ENCODE data around the gene PRDM4.

Gene PRDM4, protein sequence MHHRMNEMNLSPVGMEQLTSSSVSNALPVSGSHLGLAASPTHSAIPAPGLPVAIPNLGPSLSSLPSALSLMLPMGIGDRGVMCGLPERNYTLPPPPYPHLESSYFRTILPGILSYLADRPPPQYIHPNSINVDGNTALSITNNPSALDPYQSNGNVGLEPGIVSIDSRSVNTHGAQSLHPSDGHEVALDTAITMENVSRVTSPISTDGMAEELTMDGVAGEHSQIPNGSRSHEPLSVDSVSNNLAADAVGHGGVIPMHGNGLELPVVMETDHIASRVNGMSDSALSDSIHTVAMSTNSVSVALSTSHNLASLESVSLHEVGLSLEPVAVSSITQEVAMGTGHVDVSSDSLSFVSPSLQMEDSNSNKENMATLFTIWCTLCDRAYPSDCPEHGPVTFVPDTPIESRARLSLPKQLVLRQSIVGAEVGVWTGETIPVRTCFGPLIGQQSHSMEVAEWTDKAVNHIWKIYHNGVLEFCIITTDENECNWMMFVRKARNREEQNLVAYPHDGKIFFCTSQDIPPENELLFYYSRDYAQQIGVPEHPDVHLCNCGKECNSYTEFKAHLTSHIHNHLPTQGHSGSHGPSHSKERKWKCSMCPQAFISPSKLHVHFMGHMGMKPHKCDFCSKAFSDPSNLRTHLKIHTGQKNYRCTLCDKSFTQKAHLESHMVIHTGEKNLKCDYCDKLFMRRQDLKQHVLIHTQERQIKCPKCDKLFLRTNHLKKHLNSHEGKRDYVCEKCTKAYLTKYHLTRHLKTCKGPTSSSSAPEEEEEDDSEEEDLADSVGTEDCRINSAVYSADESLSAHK

DNA sequence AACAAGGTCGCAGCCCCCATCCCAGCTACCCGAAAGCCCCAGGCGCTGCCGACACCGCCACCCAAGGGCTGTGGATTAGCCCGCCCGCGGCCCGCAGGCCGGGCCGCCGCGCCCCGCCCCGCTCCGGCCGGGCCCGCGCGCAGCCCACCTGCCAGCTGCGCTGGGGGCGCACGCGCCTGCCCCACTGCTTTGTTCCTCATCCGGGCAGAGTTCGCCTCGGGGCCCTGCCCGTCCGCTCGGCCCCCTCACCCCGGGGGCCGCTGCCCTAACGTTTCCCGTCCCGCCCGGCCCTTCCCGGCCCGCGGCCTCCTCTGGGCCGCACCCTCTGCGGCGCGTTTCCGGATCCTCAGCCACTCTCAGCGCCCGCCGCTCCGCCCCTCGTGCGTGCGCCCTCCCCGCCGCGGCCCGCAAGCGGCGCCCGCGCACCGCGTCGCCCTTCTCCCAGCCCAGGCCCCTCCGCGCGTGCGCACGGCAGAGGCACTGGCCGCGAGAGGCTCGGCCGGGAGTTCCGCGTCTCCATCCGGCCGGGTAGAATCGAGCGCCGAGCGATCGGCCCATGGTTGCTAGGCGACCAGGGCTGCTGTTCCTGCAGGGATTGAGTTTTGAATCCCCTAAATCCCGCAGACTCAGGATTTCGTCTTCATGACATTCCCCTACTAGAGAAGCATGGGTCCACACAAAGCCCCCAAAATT, at the start of gene PRDM4:
PRDM4 (minus strand) TSS at position 329 of the 693 bp plus-strand sequence. CDS start 622 bp downstream, outside the sequence.
- Mint-ChIP-seq H3K36me3 (peaks cover 2% of the 10 kb centered on the region), H3K4me1 (peaks cover 26% of the 10 kb centered on the region), H3K9me3 (no peaks in the 10 kb centered on the region)

DNA sequence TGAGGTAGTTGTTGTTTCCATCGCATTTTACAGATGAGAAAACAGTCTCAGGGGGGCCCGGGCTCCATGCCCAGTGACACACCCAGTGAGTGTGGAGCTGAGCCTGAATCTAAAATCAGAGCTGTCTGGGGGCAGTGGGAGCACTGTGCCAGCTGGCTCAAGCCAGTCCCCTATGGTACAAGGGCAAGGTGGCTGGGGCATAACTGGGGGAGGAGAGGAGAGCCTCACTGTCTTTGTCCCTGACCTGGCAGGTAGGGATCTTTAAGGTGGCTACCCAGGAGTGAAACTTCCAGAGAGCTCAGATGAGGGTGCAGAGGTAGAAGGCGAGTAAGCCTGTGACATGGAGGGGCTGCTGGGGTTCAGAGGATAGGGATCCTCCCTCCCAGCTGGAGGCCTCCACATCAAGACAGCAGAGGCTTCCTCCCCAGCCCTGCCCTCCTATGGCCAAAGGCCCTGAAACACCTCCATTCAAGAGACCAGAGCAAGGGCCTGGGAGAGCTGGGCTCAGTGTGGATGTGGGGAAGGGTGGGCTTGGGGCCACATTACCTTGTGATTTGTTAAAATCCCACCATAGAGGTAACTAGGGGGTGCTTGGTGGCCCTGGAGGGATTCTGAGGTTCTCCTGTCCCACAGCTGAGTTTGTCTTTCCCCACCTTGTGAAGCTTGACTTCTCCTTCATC, 46.7 kb upstream of the PRDM4 start:
- Mint-ChIP-seq H3K36me3 (no peaks in the 10 kb centered on the region), H3K27ac (no peak overlapping the region), H3K27me3 (peaks cover 7% of the 10 kb centered on the region), H3K9me3 (no peaks in the 10 kb centered on the region), H3K4me3 (no peak overlapping the region), H3K4me1 (no peaks in the 10 kb centered on the region)

More for the DNA sequence above, at the start of gene PRDM4:
- Mint-ChIP-seq H3K27ac (peak within 1 kb of the TSS; percentile 91), H3K27me3 (no peaks in the 10 kb centered on the region), H3K4me3 (peak within 1 kb of the TSS; percentile 94)

DNA sequence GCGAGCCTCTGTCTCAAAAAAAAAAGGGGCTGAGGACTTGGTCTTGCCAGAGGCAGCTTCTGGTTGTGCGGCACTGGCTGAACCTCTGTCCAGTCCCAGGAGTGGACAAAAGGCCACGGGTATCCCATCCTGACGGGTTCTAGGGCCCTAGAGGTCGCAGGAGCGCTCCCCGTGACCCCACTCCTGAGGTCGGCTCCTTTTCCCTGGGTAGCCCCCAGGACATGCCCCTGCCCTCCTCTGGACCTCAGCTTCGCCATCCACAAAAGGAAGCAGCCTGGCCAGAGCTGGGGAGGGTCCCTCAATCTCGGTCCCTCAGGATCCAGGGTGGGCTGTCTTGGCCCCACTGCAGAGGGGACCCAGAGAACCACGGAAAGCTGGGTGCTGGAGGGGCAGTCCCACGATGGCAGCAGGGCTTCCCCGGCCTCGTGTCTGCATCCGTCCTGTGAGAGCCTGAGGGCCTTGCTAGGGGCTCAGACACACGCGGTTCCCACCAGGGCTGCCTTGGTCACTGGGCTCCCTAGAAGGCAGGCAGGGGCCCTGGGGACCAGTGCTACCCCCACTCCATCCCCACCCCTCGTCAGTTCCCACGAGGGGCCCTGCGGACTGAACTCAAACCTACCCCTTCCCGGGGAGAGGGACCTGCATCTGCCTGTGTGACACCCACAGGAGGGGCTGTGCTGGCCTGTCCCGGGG, 44.7 kb upstream of the PRDM4 start:
- Mint-ChIP-seq H3K4me1 (no peaks in the 10 kb centered on the region), H3K27me3 (peaks cover 5% of the 10 kb centered on the region), H3K36me3 (no peaks in the 10 kb centered on the region), H3K9me3 (no peaks in the 10 kb centered on the region), H3K27ac (no peak overlapping the region), H3K4me3 (no peak overlapping the region)

DNA sequence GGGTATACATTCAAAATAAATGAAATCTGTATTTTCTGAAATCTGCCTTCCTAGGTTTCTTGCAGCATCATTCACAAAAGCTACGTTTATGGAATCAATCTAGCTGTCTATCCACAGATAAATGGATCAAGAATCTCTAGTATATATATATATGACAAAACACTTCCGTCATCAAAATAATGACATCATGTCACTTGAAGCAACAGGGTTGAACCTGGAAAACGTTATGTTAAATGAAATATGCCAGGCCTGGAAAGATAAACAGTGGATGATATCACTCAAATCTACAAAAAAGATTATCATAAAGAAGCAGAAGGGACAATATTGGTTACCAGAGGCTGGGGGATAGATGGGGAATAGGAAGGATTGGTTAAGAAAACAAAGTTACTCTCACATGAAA, 42.2 kb upstream of the PRDM4 start:
- Mint-ChIP-seq H3K27ac (no peak overlapping the region), H3K27me3 (peaks cover 3% of the 10 kb centered on the region), H3K36me3 (no peaks in the 10 kb centered on the region), H3K4me3 (no peak overlapping the region), H3K4me1 (no peaks in the 10 kb centered on the region), H3K9me3 (no peaks in the 10 kb centered on the region)

DNA sequence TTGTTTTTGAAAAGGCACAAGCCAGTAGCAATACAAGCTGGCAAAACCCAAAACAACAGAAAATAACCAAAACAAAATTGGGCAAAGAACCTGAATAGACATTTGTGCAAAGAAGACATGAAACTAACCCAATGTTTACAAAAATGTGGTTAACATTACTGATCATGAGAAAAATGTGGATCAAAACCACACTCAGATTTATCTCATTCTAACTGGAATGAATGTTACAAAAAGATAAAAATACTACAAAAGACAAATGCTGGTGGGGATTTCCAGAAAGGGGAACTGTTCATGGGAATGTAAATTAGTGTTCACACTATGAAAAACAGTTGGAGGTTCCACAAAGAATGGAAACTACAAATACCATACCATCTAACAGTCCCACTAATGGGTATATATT, 40.2 kb upstream of the PRDM4 start:
- H3K36me3 Mint-ChIP-seq: no peaks in the 10 kb centered on the region
- no peak overlapping the region for H3K4me3 Mint-ChIP-seq
- H3K27me3 Mint-ChIP-seq: peaks cover 4% of the 10 kb centered on the region
- H3K9me3 Mint-ChIP-seq: no peaks in the 10 kb centered on the region
- H3K4me1 Mint-ChIP-seq: no peaks in the 10 kb centered on the region
- no peak overlapping the region for H3K27ac Mint-ChIP-seq

DNA sequence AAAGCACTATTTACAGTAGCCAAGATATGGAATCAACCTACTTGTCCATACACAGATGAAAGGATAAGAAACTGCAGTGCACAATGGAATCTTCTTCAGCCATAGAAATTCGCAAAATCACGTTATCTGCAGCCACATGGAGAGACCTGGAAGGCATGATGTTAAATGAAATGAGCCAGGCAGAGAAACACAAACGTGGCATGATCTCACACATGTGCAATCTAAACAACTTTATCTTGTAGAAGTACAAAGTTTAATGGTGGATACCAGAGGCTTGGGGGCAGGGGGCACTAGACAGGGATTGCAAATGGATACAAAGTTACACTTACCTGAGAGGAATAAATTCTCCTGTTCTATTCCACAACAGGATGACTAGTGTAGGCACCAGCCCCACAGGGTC, 37.6 kb upstream of the PRDM4 start:
- Mint-ChIP-seq H3K9me3 (no peaks in the 10 kb centered on the region), H3K27me3 (peaks cover 8% of the 10 kb centered on the region), H3K27ac (no peak overlapping the region), H3K4me3 (no peak overlapping the region), H3K36me3 (no peaks in the 10 kb centered on the region), H3K4me1 (no peaks in the 10 kb centered on the region)

DNA sequence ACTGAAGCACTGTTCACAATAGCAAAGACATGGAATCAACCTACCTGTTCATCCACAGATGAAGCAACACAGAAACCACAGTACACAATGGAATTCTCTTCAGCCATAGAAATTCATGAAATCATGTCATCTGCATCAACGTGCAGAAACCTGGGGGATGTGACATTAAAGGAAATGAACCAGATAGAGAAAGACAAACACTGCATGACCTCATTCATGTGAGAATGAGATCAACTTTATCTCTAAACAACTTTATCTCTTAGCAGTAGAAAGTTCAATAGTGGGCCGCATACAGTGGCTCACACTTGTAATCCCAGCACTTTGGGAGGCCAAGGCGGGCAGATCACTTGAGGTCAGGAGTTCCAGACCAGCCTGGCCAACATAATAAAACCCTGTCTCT, 33.5 kb upstream of the PRDM4 start:
- Mint-ChIP-seq H3K9me3 (no peaks in the 10 kb centered on the region), H3K4me3 (no peak overlapping the region), H3K36me3 (no peaks in the 10 kb centered on the region), H3K4me1 (no peaks in the 10 kb centered on the region), H3K27me3 (peaks cover 10% of the 10 kb centered on the region), H3K27ac (no peak overlapping the region)

DNA sequence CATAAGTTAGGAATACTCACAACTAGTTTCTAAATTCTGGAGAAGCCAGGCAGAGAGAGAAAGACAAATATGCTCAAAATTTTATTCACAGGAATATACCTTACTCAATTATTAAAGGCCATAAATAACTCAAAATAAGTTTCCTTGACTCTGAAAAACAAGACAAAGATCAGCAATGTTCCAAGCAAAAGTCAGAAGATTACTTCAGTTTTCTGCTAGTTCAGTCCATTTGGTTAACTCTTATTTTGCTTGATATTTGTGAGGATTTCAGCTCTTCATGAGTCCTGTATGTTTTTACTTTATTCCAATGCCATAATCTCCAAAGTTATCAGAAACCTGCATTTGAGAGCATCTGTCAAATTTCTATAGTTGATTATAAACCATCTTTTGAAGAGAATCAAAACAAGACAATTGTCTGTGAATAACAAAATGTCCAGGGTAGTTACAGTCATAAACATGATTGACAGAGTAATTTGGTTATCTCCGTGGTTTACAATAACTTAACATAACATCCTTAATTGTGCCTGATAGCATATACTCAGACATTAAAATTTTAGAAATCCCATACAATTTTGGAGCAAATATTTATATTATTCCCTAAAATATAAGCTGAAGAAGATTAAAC, 30.6 kb upstream of the PRDM4 start:
- Mint-ChIP-seq H3K27me3 (peaks cover 10% of the 10 kb centered on the region), H3K4me3 (no peak overlapping the region), H3K9me3 (no peaks in the 10 kb centered on the region), H3K36me3 (no peaks in the 10 kb centered on the region), H3K4me1 (no peaks in the 10 kb centered on the region), H3K27ac (no peak overlapping the region)

DNA sequence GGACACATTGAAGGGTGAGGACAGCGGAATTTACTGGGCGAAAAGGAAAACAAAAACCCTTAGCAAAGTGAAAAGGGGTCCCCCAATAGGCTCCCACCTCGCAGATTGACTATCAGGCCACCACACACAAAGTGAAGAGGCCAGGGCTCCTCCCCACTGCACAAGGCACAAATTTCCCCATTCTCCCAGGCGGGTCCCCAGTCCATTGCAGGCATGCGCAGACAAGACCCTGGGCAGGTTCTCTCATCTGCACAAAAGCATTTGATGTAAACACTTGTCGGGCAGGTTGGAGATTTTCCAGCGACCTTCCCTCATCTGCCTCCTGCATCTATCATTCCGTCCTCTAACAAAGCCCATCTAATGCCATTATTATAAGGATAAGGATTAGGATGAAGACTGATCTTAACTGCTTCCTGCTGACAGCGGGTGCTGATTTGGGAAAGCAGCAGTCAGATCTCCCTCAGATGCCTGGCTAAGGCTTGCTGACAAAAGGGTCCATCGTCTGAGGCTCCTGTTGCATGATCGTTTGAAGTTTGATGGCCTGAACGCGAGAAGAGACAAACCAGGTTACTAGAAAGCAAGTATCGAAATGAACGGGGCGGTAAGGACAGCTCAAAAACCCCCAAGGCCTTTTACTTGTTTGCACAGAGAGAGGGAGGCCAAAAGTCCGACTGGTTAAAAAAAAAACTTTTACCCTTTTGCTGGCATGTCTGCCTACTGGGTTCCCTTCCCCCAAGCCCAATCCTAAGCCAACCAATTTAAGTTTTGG, 27.9 kb upstream of the PRDM4 start:
- no peaks in the 10 kb centered on the region for H3K9me3 Mint-ChIP-seq
- H3K4me1 Mint-ChIP-seq: no peaks in the 10 kb centered on the region
- H3K36me3 Mint-ChIP-seq: no peaks in the 10 kb centered on the region
- no peak overlapping the region for H3K4me3 Mint-ChIP-seq
- peaks cover 5% of the 10 kb centered on the region for H3K27me3 Mint-ChIP-seq
- H3K27ac Mint-ChIP-seq: no peak overlapping the region

DNA sequence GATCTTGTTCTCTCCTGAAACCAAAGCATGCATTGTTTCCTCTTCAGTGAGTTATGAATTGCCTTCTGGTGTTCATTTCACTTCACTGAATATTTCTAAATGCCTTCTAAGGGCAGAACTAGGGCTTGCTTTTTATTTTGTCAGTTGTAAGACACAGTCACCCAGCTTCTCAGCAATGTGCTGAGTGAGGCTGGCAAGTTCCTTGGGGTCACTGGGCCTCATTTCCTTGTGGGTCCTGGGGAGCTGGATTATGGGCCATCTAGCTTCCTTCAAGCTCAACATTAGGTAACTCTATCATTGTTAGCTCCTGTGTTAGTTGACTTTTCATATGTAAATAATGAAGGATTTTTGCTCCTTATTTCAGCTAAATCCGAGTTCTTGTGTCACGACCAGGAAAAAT, 27.3 kb upstream of the PRDM4 start:
- H3K4me1 Mint-ChIP-seq: no peaks in the 10 kb centered on the region
- peaks cover 2% of the 10 kb centered on the region for H3K27me3 Mint-ChIP-seq
- no peak overlapping the region for H3K4me3 Mint-ChIP-seq
- H3K27ac Mint-ChIP-seq: no peak overlapping the region
- no peaks in the 10 kb centered on the region for H3K9me3 Mint-ChIP-seq
- H3K36me3 Mint-ChIP-seq: no peaks in the 10 kb centered on the region

DNA sequence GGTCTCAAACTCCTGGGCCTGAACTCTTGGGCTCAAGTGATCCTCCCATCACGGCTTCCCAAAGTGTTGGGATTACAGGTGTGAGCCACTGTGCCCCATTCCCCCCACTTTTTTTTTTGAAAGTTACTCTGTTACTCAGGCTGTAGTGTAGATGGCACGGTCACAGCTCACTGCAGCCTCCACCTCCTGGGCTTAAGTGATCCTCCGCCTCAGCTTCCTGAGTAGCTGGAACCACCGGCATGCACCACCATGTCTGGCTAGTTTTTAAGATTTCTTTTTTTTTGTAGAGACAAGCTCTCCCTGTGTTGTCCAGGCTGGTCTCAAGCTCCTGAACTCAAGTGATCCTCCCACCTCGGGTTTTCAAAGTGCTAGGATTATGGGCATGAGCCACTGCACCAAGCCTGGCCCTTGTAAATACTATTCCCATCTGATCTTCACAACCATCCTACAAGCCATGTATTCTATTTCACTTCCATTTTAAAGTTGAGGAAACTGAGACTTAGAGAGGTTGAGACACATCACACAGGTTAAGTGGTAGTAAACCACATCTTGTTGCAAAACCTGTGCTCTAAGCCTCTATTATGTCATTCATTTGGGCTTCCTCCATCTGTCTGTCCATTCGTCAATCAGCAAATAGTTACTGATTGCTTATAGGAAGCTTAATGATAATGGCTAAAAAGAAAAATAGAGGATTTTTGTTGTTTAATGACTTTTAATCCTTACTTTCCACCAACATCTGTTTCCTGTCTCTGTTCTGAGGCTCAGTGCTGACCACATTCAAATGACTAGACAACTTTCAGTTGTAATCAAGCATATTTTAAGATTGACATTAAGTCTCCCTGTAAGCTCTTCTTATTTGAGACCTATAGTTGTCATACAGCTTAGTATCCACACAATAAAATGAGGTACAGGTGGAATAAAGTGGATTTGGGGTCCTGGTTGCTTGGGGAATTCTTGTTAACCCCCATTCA, 22.8 kb upstream of the PRDM4 start:
- Mint-ChIP-seq H3K9me3 (no peaks in the 10 kb centered on the region), H3K4me3 (no peak overlapping the region), H3K27me3 (peaks cover 12% of the 10 kb centered on the region), H3K36me3 (no peaks in the 10 kb centered on the region), H3K27ac (no peak overlapping the region), H3K4me1 (no peaks in the 10 kb centered on the region)

DNA sequence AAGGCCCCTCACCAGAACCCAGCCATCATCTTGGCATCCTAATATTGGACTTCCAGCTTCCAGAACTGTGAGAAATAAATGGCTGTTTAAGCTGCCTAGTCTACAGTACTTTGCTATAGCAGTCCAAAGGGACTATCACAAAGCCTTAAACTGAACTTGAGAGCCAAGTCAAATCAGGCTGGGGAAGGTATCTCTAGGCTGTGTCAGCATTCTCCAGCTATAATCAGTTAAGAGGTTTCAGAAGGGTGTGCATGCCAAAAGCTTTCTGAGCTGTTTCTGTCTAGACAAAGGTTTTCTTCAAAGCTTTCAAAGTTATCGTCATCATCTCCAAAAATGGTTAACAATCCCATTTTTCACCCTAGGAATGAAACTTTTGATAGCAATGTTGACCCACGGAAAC, 21.1 kb upstream of the PRDM4 start:
- Mint-ChIP-seq H3K27ac (no peak overlapping the region), H3K27me3 (peaks cover 20% of the 10 kb centered on the region)

DNA sequence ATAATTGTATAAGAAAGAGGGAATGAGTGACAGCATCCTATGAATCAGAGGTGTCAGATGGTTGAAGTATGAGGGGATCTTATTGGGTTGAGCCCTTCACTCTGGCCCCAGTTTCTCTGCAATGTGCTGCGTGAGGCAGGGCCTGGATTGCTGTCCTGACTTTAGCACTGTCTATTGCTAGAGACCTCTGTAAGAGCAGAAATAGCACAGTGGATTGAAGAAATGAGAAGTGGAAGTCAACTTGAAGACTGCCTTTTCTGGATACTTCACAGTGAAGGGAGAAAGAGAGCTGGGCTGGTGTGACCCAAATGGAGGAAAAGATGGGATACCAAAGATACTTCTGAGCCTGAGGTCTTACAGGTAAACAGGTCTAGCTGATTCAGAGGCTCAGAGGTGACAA, 19.4 kb upstream of the PRDM4 start:
- Mint-ChIP-seq H3K4me3 (no peak overlapping the region), H3K27me3 (peaks cover 33% of the 10 kb centered on the region), H3K36me3 (no peaks in the 10 kb centered on the region), H3K27ac (no peak overlapping the region), H3K4me1 (no peaks in the 10 kb centered on the region), H3K9me3 (no peaks in the 10 kb centered on the region)

More for the DNA sequence above, 21.1 kb upstream of the PRDM4 start:
- Mint-ChIP-seq H3K4me1 (no peaks in the 10 kb centered on the region), H3K4me3 (no peak overlapping the region), H3K36me3 (no peaks in the 10 kb centered on the region), H3K9me3 (no peaks in the 10 kb centered on the region)

Data from activated naive CD4-positive, alpha-beta T cell treated with anti-CD3 and anti-CD28 coated beads, Interleukin-2, amount 50 U/mL, for 24 hours (primary cell).